ENCODE data around the gene SLC22A14.

GRCh38 chr3:38343797-38344594 lies 61.9 kb downstream of the SLC22A14 start:
- TF ChIP-seq ZNF532 (CRISPR knock-in tag; IDR thresholded peaks at IDR 0.05; ENCODE audit: borderline replicate concordance), result no peak
- no peak for TF ChIP-seq ELF4 (CRISPR knock-in tag; IDR thresholded peaks at IDR 0.05; ENCODE audit: low read depth)
- no peak for TF ChIP-seq ZBTB43 (CRISPR knock-in tag; IDR thresholded peaks at IDR 0.05)
